GM21825 (cell line): Measurements from ENCODE around the gene FARP2.

ENCODE experiments used
- ATAC-seq: cut with Tn5 transposase; IDR thresholded peaks from one replicate; pipeline ENCODE4 v1.9.1; 2021; ENCODE audit warnings: mild to moderate bottlenecking, moderate library complexity; ENCODE audit not compliant: unreplicated experiment

FARP2 gene

GRCh38 chr2:241483305-241483704, 127.2 kb downstream of the FARP2 start:
- ATAC-seq: no peak

- ATAC-seq: no peak
Measured at GRCh38 chr2:241485172-241485911, 129.3 kb downstream of the FARP2 start.

GRCh38 chr2:241489088-241489487, 133.0 kb downstream of the FARP2 start:
- ATAC-seq: no peak

- no peak for ATAC-seq
Measured at GRCh38 chr2:241489733-241490680, 133.9 kb downstream of the FARP2 start.

GRCh38 chr2:241490825-241491506, 134.9 kb downstream of the FARP2 start:
- ATAC-seq: no peak

GRCh38 chr2:241491549-241492173, 135.6 kb downstream of the FARP2 start:
- ATAC-seq: no peak

- no peak for ATAC-seq
Measured at GRCh38 chr2:241492174-241492565, 136.1 kb downstream of the FARP2 start.

- no peak for ATAC-seq
Measured at GRCh38 chr2:241493092-241493491, 137.0 kb downstream of the FARP2 start.

- no peak for ATAC-seq
Measured at GRCh38 chr2:241494311-241494908, 138.3 kb downstream of the FARP2 start.

- ATAC-seq: no peak
Measured at GRCh38 chr2:241495172-241496002, 139.3 kb downstream of the FARP2 start.

- ATAC-seq: no peak
Measured at GRCh38 chr2:241496003-241496707, 140.1 kb downstream of the FARP2 start.

- ATAC-seq: no peak
Measured at GRCh38 chr2:241496904-241497877, 141.1 kb downstream of the FARP2 start.

GRCh38 chr2:241498115-241499070, 142.3 kb downstream of the FARP2 start:
- no peak for ATAC-seq

- no peak for ATAC-seq
Measured at GRCh38 chr2:241499146-241499965, 143.3 kb downstream of the FARP2 start.

- ATAC-seq: no peak
Measured at GRCh38 chr2:241500016-241500415, 143.9 kb downstream of the FARP2 start.

GRCh38 chr2:241500431-241500975, 144.4 kb downstream of the FARP2 start:
- ATAC-seq: no peak
